GM04503 (cell line): ENCODE results near the gene CARD9.

Experiments used
- DNase-seq: peaks from one replicate; pipeline ENCODE4 v3.0.0-alpha.2; 2012; ENCODE audit warnings: low read depth

The CARD9 gene

GRCh38 chr9:136347472-136348256 lies 25.8 kb downstream of the CARD9 start:
- no peak for DNase-seq

GRCh38 chr9:136346927-136347465 lies 26.5 kb downstream of the CARD9 start:
- no peak for DNase-seq

GRCh38 chr9:136346157-136346481 lies 27.4 kb downstream of the CARD9 start:
- DNase-seq, result no peak

- no peak for DNase-seq
Measured at GRCh38 chr9:136345281-136346156, 27.9 kb downstream of the CARD9 start.

- no peak for DNase-seq
Measured at GRCh38 chr9:136344544-136345280, 28.8 kb downstream of the CARD9 start.

GRCh38 chr9:136343884-136344269 lies 29.6 kb downstream of the CARD9 start:
- DNase-seq, result no peak

GRCh38 chr9:136343121-136343883 lies 30.2 kb downstream of the CARD9 start:
- no peak for DNase-seq

GRCh38 chr9:136342181-136343120 lies 31.0 kb downstream of the CARD9 start:
- no peak for DNase-seq

GRCh38 chr9:136341769-136342168 lies 31.7 kb downstream of the CARD9 start:
- DNase-seq, result no peak

- no peak for DNase-seq
Measured at GRCh38 chr9:136341042-136341655, 32.3 kb downstream of the CARD9 start.

GRCh38 chr9:136340356-136341041 lies 33.0 kb downstream of the CARD9 start:
- DNase-seq, result no peak

GRCh38 chr9:136339958-136340310 lies 33.5 kb downstream of the CARD9 start:
- no peak for DNase-seq

- DNase-seq, result no peak
Measured at GRCh38 chr9:136339173-136339957, 34.1 kb downstream of the CARD9 start.

- DNase-seq, result no peak
Measured at GRCh38 chr9:136338511-136338910, 35.0 kb downstream of the CARD9 start.

- no peak for DNase-seq
Measured at GRCh38 chr9:136337416-136338395, 35.8 kb downstream of the CARD9 start.

- no peak for DNase-seq
Measured at GRCh38 chr9:136336881-136337280, 36.6 kb downstream of the CARD9 start.

GRCh38 chr9:136336156-136336870 lies 37.2 kb downstream of the CARD9 start:
- DNase-seq, result no peak
